ELR (cell line): Measurements from ENCODE around the gene TNFSF13B.

ENCODE experiments used
- DNase-seq: peaks from one replicate; pipeline ENCODE4 v3.0.0-alpha.2; 2015; ENCODE audit warnings: low read depth

TNFSF13B gene

DNA sequence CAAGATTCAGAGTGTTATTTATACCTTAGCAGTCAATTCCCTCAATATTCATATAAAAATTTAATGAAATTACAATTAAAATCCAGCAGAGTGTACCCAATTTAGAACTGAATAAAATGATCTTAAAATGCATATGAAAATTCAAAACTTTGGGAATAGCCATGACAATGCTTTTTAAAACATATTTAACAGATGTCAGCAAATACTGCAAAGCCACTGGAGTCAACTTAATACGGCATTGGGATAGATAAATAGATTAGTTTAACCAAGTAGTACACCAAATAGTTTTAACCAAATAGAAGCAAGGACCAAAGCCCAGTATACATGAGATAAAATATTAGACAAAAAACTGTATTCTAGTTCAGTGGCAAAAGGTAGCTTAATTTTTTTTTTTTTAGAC lies 79.8 kb downstream of the TNFSF13B start:
- no peak for DNase-seq

DNA sequence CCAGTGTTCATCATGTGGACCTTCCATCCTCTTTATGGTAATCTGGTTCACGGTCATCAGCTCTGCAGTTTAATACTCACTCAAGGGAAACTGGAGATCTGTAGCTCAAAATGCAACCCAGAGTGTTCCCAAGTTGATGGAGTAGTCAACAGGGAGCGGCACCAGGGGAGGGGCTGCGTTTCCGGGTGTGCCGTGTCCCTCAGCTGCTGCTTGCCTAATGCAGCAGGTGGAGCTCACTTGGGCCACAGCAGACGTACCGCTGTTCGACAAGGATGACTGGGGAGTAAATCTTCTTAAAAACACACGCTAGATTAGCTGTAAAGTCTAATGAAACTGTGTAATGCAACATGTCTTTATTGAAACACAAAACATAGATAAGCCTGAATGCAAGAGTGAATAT lies 81.1 kb downstream of the TNFSF13B start:
- DNase-seq, result no peak

DNA sequence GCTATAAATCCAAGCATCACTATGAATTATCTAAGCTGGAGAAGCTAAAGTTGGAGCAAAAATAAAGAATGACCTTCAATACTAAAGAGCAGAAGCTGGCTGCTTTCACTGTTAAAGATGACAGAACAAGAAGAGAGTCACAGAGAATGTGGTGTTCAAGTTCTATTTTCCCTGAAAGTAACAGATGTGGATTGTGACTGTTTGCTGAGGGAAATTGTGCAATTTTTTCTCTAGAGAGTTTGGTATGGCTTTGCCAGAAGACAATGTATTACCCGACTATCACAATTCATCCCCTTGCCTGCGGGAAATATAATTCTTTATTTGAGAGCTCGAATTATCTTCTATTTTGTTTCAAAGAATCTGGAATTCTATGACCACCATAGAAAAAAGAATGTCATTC lies 83.1 kb downstream of the TNFSF13B start:
- DNase-seq, result no peak

DNA sequence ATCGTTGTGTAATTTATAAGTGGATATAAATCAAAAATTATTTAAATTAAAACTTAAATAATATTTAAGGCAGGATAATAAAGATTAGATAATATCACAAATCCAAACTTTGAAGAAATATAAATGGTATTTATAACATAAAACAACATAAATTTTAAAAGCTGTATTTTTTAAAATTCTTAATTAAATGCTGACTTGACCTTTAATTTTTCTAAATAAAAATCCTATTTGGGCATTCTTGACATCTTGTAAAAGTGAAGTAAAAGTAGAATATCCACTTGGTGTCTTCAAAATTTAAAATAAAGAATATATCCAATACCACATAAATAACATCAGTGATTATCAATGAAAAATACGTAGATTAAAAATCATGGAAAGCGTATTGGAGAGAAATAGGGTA lies 87.7 kb downstream of the TNFSF13B start:
- no peak for DNase-seq
